T follicular helper cell (primary cell): Measurements from ENCODE around the gene EIF4G3.
A peak's percentile ranks its signal among the peaks of the same experiment; 100 is the strongest.
"Not testable (repeated sequence)": the region's sequence is repeated elsewhere in the genome, so short reads cannot be mapped to it uniquely, and the experiment has no call there.

ENCODE experiments used
- DNase-seq: peaks from one replicate; pipeline ENCODE4 v3.0.0-alpha.2; 2020; ENCODE audit warnings: low read depth

Gene EIF4G3

GRCh38 chr1:20823845-20824244 is 352.9 kb downstream of the EIF4G3 start:
- no peak for DNase-seq

- no peak for DNase-seq
Observed at GRCh38 chr1:20821466-20821865, 355.2 kb downstream of the EIF4G3 start.

DNA sequence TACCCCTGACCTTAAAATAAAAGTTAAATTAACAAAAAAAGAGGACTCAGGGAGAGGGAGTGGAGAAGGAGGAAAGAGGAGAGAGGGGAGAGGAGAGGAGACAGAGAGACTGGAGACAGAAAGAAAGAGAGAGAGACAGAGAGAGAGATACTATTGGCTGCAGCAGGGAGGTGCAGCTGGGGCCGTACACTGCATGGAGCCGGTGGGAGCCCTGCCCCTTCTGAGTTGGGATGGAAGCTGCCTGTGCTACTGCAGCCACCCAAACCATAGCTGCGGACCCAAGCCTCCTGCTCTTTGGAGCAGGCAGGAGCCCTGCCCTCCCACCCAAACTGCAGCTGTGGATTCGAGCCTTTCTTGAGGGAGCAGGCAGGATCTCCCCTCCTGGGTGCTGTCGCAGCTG is 356.9 kb downstream of the EIF4G3 start:
- DNase-seq: no peak

- no peak for DNase-seq
Observed at GRCh38 chr1:20814534-20814871, 362.2 kb downstream of the EIF4G3 start.

- no peak for DNase-seq
Observed at GRCh38 chr1:20811916-20812315, 364.8 kb downstream of the EIF4G3 start.

GRCh38 chr1:20793236-20793635 is 383.5 kb downstream of the EIF4G3 start:
- no peak for DNase-seq

DNA sequence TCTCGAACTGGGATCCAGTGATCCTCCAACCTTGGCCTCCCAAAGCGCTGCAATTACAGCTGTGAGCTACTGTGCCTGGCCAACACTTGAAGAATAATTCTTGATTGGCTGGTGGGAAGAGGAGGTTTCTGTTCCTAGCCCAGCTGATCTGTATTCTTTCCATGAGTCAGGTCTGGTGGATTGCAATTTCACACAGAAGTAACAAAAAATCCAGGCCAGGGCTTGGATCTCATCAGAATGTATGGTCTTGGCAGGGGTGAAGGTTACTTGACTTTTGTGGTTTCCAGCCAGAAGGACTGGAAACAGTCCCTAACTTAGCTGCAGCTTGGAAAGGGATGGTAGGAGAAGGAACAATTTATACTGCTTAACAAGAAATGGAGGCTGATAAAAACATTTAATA is 384.5 kb downstream of the EIF4G3 start:
- DNase-seq: no peak

DNA sequence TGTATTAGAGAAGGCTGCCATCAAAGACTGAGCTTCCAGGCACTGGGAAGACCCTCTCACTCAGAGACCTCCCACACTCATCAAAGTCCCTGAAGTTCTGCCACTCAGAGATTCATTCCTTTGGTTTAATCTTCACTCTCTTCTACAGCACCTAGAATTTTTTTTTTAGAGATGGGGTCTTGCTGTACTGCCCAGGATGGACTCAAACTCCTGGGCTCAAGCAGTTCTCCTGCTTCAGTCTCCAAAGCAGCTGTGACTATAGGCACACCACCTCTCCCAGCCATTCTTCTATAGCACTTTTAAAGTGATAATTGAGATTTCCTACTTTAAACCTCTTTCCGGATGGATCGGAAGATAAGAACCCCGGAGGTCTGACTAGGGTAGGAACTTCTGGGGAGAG is 385.9 kb downstream of the EIF4G3 start:
- DNase-seq: no peak

- DNase-seq: not testable (repeated sequence)
Observed at GRCh38 chr1:20789598-20789997, 387.1 kb downstream of the EIF4G3 start.

DNA sequence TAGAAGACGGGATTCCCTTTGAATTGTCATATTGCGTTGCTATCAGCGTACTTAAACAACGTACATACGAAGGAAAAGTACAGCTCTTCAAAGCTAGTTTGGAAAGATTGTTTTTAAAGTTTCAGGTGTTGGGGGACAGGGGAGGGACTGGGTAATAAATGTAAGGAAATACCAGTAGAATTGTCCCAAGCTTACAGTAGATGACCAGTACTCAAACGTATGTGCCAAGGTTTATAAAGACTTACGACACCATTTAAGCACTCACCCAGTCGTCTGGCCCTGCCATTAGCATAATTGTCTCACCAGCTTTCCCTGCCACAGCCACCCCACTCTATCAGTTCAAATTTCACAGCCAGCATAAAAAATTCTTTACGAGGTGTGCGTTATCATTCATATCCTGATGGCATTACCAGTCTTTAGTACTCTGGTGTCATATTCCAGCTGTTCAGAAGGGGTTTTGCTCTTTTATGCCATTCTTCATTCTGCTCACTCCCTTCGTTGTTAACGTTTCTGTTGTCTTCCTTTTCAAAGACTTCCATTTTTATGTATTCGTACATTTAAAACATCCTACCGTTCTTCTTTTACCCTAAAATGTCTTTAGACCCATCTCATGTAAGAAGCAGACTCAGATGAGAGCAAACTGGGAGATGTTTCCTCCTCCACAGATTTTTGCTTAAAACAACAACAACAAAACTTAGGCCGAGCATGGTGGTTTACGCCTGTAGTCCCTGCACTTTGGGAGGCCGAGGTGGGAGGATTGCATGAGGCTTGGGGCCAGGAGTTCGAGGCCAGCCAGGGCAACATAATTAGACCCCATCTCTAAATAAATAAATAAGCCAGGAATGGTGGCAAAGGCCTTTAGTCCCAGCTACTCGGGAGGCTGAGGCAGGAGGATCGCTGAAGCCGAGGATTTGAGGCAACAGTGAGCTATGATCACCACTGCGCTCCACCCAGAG is 388.6 kb downstream of the EIF4G3 start:
- DNase-seq: no peak

GRCh38 chr1:20787029-20787839 is 389.5 kb downstream of the EIF4G3 start, which contains the start of gene HP1BP3:
TSS of gene HP1BP3 (minus strand) at chr1:20787307. CDS start at chr1:20780440, 6,867 bp downstream.
- peak; percentile 80 for DNase-seq

GRCh38 chr1:20786253-20787028 is 390.3 kb downstream of the EIF4G3 start:
- peak; percentile 92 for DNase-seq

DNA sequence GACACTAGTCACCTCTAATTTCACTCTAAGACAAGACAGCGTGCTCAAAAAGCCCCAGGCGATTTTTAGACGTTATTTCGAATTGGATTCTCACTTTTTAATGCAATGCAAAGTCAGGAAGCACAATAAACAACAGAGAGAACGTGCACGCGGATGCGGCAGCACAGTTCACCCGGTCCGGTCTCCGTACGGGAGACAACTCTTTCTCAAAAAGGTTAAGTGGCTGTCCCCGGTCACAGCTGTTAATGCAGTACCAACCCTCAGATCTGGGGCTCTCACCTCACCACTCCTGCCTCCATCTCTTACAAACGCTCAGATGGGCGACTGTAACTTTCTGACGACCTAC is 390.8 kb downstream of the EIF4G3 start:
- no peak for DNase-seq

DNA sequence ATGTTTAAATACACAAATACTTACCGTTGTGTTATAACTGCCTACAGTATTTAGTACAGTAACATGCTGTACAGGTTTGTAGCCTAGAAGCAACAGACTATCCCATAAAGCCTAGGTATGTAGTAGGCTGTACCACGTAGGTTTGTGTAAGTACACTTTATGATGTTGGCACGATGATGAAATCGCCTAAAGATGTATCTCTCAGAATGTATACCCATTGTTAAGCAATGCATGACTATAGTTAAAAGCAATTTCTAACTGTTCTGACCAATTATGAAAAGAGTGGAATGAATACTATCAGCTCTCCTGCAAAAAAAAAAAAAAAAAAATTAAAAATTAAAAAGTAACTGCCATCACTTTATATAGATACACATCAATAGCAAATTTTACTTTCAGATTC is 401.0 kb downstream of the EIF4G3 start:
- no peak for DNase-seq

DNA sequence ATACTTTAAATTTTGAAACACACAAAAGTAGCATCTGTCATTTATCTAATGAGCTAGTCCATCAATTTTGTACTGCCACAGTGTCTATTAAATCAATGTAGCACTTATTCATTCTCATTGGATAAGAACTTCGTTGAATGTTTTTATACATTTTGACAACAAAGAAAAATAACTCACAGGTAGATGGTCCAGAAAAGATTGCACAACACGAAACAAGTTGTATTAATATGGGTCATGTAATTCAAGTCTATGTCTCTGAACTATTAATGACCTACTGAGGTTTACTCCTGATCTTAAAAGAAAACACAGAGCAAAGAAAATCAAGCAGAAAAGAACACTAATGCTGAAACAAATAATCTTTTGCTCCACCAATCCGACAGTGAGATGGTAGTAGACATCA is 404.9 kb downstream of the EIF4G3 start:
- no peak for DNase-seq

DNA sequence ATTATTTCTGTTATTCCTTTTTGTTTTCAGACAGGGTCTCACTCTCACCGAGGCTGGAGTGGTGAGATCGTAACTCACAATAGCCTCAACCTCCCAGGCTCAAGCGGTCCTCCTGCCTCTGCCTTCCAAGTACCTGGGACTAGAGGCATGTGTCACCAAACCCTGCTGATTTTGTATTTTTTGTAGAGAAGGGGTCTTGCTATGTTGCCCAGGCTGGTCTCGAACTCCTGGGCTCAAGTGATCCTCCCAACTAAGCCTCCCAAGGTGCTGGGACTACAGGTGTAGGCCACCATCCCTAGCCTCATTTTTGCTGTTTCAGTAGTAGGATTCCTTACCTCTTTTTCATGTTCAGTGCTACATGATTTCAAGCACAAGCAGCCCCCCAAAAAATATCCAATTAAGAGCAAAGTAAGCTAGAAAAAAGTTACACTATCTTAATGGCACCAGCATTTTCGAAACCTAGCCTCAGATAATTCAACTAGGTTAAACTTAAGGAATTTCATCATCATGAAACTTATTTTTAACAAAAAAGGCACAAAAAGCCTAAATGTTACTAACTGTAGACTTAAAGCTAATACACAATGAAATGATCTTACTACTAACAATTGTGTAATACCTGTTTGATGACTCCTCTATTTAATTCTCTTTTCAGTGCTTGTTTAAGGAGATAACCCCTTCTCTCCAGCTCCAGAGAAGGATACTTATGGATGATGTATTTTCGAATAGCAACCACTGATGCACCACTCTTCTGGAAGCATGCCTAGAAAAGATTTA is 406.2 kb downstream of the EIF4G3 start:
- no peak for DNase-seq

DNA sequence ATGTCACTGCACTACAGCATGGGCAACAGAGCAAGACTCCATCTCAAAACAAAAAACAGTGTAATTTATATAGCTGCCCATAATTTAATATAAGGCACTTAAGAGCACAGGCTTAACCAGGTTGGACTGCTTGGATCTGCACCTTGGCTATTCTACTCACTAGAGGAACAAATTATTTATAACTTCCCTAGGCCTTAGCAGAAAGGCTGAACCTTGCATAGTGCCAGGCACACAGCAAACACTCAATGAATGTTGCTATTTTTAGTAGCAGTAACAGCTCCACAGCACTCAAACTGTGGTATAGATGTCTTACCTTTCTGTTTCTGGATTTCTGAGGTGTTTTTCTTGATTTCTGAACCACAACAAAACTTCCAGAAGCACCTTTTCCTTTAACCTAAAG is 409.4 kb downstream of the EIF4G3 start:
- no peak for DNase-seq

DNA sequence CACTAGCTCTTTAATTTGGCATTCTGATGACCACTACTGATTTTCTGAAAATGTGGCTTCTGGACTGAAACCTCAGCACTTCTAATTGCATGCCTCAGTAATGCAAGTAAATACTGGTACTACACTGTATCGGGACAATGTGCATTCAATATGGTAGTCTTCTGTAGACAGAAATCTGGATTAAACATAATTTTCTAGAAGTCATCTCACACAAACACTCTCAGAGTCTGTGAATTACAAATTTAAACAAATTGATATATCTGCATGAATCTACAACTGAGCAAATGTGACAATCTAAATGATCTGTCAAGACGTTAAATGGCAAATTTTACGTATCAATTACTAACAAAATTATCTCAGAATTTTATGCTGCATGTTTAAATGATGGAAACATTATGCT is 413.3 kb downstream of the EIF4G3 start:
- DNase-seq: no peak

DNA sequence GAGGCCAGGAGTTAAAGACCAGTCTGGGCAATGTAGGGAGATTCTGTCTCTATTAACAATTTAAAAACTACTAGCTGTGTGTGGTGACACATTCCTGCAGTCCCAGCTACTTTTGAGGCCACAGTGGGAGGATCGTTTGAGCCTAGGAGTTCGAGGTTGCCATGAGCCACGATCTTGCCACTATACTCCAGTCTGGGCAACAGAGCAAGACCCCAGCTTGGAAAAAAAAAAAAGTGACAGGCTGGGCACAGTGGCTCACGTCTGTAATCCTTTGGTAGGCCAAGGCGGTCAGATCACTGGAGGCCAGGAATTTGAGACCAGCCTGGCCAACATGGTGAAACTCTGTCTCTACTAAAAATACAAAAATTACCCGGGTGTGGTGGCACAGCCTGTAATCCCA is 416.4 kb downstream of the EIF4G3 start:
- DNase-seq: no peak
